HUES6 (cell line): ENCODE measurements around the gene TCEAL3.
"Not testable (repeated sequence)": the region's sequence is repeated elsewhere in the genome, so short reads cannot be mapped to it uniquely, and the experiment has no call there.

ENCODE experiments used
- H3K27ac ChIP-seq: 2 replicates; pipeline ENCODE4 v1.7.0; 2013; ENCODE audit warnings: low read depth, mild to moderate bottlenecking, low read length, inconsistent platforms
- H3K27me3 ChIP-seq: 2 replicates; pipeline ENCODE4 v1.6.1; 2013; ENCODE audit warnings: low read length; ENCODE audit not compliant: control insufficient read depth, insufficient read depth
- H3K36me3 ChIP-seq: 2 replicates; pipeline ENCODE4 v1.6.1; 2013; ENCODE audit warnings: low read length; ENCODE audit not compliant: control insufficient read depth, insufficient read depth
- H3K4me1 ChIP-seq: 2 replicates; pipeline ENCODE4 v1.6.1; 2013; ENCODE audit warnings: low read length; ENCODE audit not compliant: control insufficient read depth, insufficient read depth
- H3K4me3 ChIP-seq: 2 replicates; pipeline ENCODE4 v1.5.1; 2013; ENCODE audit warnings: low read depth, low read length
- H3K9ac ChIP-seq: one replicate; pipeline ENCODE4 v1.6.1; 2013; ENCODE audit warnings: mild to moderate bottlenecking, low read length
- H3K9me3 ChIP-seq: 2 replicates; pipeline ENCODE4 v1.6.1; 2013; ENCODE audit warnings: low read depth, low read length; ENCODE audit not compliant: control insufficient read depth, insufficient read depth

The TCEAL3 gene

DNA sequence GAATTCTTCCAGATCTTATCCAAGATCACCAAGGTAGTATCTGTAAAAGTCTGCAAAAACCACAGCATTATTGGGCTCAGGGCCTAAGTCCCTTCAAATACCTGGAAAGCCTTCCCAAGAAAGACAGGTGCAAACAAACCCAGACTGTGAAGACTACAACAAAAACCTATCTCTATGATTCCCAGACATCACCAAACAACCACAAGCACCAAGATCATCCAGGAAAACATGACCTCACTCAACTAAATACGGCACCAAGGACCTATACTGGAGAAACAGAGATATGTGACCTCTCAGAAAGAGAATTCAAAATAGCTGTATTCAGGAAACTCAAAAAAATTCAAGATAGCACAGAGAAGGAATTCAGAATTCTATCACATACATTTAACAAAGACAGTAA, 36.4 kb downstream of the TCEAL3 start:
- Histone ChIP-seq H3K4me3 (no peak overlapping the region), H3K36me3 (no peaks in the 10 kb centered on the region), H3K27ac (no peak overlapping the region), H3K9me3 (no peaks in the 10 kb centered on the region), H3K4me1 (peaks cover 12% of the 10 kb centered on the region), H3K9ac (no peak overlapping the region), H3K27me3 (peaks cover 17% of the 10 kb centered on the region; the same call in 1 of the 2 replicates)

DNA sequence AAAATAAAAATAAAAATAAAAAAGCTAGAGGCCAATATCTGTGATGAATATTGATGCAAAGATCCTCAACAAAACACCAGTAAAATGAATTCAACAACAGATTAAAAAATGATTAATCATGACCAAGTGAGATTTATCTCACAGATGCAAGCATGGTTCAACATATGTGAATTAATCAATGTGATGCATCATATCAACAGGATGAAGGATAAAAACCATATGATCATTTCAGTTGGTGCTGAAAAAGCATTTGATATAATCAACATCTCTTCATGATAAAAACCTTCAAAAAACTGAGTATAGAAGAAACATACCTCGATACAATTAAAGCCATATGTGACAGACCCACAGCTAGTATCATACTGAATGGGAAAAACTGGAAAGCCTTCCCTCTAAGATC, 39.9 kb downstream of the TCEAL3 start:
- no peak overlapping the region for H3K4me3 ChIP-seq
- no peaks in the 10 kb centered on the region for H3K36me3 ChIP-seq
- no peak overlapping the region for H3K27ac ChIP-seq
- no peaks in the 10 kb centered on the region for H3K4me1 ChIP-seq
- no peak overlapping the region for H3K9ac ChIP-seq
- no peaks in the 10 kb centered on the region for H3K9me3 ChIP-seq
- H3K27me3 ChIP-seq: peaks cover 6% of the 10 kb centered on the region; the same call in 1 of the 2 replicates

DNA sequence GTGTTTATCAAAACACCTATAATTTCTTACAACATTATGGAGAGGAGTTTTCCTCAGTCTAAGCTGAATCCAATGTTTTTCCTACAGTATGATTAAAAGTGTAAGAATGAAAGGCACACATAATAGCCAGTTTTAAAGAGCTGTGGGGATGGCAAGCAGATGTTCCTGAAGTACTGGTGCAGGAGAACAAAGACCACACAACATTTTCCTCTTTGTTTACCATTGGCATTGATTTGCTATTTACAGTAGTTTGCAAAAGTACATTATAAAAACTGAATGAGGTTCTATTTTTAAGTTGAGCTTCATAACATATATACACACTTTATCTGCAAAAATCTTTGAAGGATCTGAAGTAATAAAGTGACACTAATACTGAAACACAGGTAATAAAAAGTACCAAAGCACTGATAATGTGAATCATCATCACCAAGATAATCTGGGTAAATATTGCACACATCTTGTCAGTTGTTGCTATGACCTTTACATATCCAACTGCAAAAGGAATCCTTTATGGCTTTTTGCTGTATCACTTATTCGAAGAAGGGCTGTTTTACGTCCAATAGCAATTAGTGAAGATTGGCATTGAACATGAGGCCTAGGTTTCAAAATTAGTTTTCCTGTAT, 43.5 kb downstream of the TCEAL3 start:
- H3K9ac ChIP-seq: no peak overlapping the region
- no peaks in the 10 kb centered on the region for H3K4me1 ChIP-seq

DNA sequence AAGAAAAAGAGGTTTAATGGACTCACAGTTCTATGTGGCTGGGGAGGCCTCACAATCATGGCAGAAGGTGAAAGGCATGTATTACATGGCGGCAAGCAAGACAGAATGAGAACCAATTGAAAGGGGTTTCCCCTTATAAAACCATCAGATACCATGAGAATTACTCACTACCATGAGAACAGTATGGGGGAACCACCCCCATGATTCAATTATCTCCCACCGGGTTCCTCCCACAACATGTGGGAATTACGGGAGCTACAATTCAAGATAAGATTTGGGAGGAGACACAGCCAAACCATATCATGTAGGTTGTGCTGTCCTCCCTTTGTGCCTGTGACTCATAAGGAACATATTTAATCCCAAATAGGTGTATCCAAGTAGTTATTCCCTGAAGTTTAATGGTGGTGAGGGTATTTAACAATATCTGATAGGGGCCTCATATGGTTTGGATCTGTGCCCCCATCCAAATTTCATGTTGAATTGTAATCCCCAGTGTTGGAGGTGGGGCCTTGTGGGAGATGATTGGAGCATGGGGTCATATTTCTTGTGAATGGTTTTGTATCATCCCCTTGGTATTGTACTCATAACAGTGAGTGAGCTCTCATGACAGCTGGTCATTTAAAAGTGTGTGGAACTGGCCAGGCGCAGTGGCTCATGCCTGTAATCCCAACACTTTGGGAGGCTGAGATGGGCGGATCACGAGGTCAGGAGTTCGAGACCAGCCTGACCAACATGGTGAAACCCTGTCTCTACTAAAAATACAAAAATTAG, 47.7 kb downstream of the TCEAL3 start:
- H3K4me1 ChIP-seq, H3K4me3 ChIP-seq, H3K27ac ChIP-seq, H3K36me3 ChIP-seq, H3K9me3 ChIP-seq, H3K9ac ChIP-seq: not testable (repeated sequence)
- H3K27me3 ChIP-seq: peaks cover 11% of the 10 kb centered on the region; the same call in 1 of the 2 replicates

More for the DNA sequence above, 43.5 kb downstream of the TCEAL3 start:
- no peak overlapping the region for H3K27ac ChIP-seq
- H3K9me3 ChIP-seq: no peaks in the 10 kb centered on the region
- H3K4me3 ChIP-seq: no peak overlapping the region
- H3K27me3 ChIP-seq: no peaks in the 10 kb centered on the region; the same call in 1 of the 2 replicates
- H3K36me3 ChIP-seq: no peaks in the 10 kb centered on the region

DNA sequence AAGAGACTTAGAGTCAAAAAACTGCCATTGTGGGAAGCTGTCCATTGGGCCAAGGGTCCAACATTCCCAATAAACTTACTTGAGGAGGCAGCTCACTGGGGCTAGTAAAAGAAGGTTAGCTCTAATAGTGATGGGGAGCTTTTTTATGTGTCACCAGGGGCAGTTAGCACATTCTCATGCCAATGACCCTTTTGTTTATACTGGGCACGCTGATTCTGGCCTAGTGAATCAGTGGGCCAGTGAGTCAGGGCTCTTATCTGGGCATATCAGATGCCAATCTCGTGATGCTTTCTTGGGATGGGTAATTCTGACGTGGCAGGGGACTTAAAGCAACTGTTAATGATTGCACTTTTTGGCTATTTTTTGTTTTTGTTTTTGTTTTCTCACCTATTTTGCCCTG, 48.9 kb downstream of the TCEAL3 start:
- Histone ChIP-seq H3K4me1 (no peaks in the 10 kb centered on the region), H3K9ac (no peak overlapping the region), H3K4me3 (no peak overlapping the region), H3K9me3 (no peaks in the 10 kb centered on the region), H3K27ac (no peak overlapping the region), H3K36me3 (no peaks in the 10 kb centered on the region), H3K27me3 (peaks cover 14% of the 10 kb centered on the region; the same call in 1 of the 2 replicates)

DNA sequence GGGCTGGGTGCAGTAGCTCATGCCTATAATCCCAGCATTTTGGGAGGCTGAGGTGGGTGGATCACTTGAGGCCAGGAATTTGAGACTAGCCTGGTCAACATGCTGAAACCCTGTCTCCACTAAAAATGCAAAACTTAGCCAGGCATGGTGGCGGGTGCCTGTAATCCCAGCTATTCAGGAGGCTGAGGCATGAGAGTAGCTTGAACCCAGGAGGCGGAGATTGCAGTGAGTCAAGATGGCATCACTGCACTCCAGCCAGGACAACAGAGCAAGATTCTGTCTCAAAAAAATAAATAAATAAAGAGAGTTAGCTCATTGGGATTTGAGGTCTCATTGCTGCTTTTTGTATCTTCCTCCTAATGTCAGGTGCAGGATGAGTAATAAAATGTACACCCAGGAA, 49.3 kb downstream of the TCEAL3 start:
- H3K9ac ChIP-seq, H3K36me3 ChIP-seq, H3K4me1 ChIP-seq, H3K27ac ChIP-seq, H3K9me3 ChIP-seq, H3K4me3 ChIP-seq: not testable (repeated sequence)
- peaks cover 14% of the 10 kb centered on the region; the same call in 1 of the 2 replicates for H3K27me3 ChIP-seq

DNA sequence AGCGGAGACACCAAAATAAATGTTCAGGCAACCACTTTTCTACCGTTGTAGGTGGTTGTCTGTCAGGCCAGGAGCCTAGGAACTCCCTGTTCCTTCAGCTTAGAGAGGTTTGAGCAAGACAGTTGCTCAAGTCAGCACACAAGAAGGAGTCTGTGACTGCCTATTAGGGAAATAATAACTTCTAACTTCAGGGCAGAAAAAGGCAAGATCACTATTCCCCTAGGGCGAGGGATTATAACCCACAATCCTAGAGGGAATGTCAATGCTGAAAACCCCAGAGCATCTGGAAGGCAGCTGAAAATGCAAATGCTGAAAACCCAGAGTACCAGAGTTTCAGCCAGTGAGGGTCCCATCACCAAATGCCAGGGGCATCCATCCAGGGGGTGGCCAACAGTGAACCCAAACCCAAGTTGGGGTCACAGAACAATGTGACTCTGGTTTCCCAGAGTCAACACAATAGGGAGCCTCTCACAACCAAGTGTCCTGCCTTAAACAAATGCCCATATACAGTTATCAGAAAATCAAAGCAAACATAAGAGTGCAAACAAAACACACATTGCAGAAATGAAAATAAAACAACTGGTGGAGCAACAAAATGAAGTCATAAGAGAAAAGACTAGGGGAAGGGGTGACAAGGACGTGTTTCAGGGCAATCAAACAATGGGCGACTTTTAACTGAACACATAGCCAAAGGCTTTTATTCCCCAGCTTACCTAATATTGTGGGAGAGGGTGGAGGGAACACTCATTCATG, 51.1 kb downstream of the TCEAL3 start:
- Histone ChIP-seq H3K27ac (no peak overlapping the region), H3K27me3 (peaks cover 22% of the 10 kb centered on the region), H3K9ac (no peak overlapping the region), H3K9me3 (no peaks in the 10 kb centered on the region), H3K36me3 (no peaks in the 10 kb centered on the region), H3K4me1 (peaks cover 8% of the 10 kb centered on the region; the same call in 1 of the 2 replicates), H3K4me3 (no peak overlapping the region)

DNA sequence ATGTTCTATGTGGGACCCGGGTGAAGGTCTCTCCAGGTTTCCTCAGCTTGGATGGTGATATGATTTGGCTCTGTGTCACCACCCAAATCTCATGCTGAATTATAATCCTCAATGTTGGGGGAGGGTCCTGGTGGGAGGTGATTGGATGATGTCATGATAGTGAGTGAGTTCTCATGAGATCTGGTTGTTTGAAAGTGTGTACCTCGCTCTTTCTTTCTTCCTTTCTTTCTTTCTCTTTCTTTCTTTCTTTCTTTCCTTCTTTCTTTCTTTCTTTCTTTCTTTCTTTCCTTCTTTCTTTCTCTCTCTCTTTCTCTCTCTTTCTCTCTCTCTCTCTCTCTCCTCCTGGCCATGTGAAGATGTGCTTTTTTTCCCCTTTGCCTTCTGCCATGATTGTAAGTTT, 51.7 kb downstream of the TCEAL3 start:
- H3K9ac ChIP-seq, H3K27ac ChIP-seq, H3K36me3 ChIP-seq: not testable (repeated sequence)

More for the DNA sequence above, 51.7 kb downstream of the TCEAL3 start:
- peaks cover 28% of the 10 kb centered on the region for H3K27me3 ChIP-seq
- not testable (repeated sequence) for H3K9me3 ChIP-seq, H3K4me3 ChIP-seq, H3K4me1 ChIP-seq
